GM12878 (cell line): ENCODE measurements around the gene TRERF1. TPM values are rescaled to one million over a fixed set of nuclear protein-coding genes. Genes with fewer than 3 reads are reported as not detected.

Experiments used
- ATAC-seq: fragments of 200-7000 bp; cut with Tn5 transposase; 3 replicates; pipeline ENCODE4 v1.9.1; 2020; ENCODE audit warnings: mild to moderate bottlenecking, moderate library complexity
- BruUV-seq: library from RNA; stranded (reverse); fragments of 400-500 nt; replicated peaks from 2 replicates; lab custom pipeline; 2021; lab: Mats Ljungman, UMichigan
- CTCF ChIA-PET: fragments of 300-600 bp; sonication (Branson Sonifier 250); formaldehyde crosslinking; extraction: SDS; loops from one replicate; lab custom pipeline; 2021; ENCODE audit warnings: inconsistent platforms; lab: Yijun Ruan, JAX
- POLR2A ChIA-PET: fragments of 350-600 bp; formaldehyde crosslinking; extraction: SDS; loops from one replicate; lab custom pipeline; 2021; ENCODE audit warnings: inconsistent platforms; lab: Charles Lee
- RAD21 ChIA-PET: fragments of 300-600 bp; sonication (Branson Sonifier 250); formaldehyde crosslinking; loops from one replicate; lab custom pipeline; 2023; ENCODE audit warnings: antibody characterized with exemption; ENCODE audit not compliant: unreplicated experiment; lab: Charles Lee
- SMC1A ChIA-PET: fragments of 300-600 bp; sonication (Branson Sonifier 250); formaldehyde crosslinking; loops from one replicate; lab custom pipeline; 2023; ENCODE audit not compliant: unreplicated experiment, uncharacterized antibody; lab: Charles Lee
- DNase-seq: peaks from one replicate; pipeline ENCODE4 v3.0.0-alpha.2; 2011; ENCODE audit warnings: low read depth, low spot score
- FAIRE-seq: peaks from 3 replicates; lab custom pipeline; 2011; peaks lifted over from hg19 to GRCh38; lab: Jason Lieb, UNC
- H2AFZ ChIP-seq: 2 replicates; pipeline ENCODE4 v1.6.0; 2011; ENCODE audit warnings: low read depth, low read length, control low read depth; ENCODE audit not compliant: control insufficient read depth
- H3K27ac ChIP-seq: 2 replicates; pipeline ENCODE4 v1.5.1; 2011; ENCODE audit warnings: control low read depth; ENCODE audit not compliant: control insufficient read depth, insufficient read depth
- H3K27me3 ChIP-seq, 2 experiments: replicated peaks in 1 of 2; 2 replicates each; pipeline versions ENCODE4 v1.6.0 to v1.6.1; 2011; ENCODE audit warnings: low read length in 1 of 2; ENCODE audit not compliant: control insufficient read depth in 2 of 2, insufficient read depth in 2 of 2
- H3K36me3 ChIP-seq, 2 experiments: 2 replicates each; pipeline ENCODE4 v1.5.1; 2011; ENCODE audit warnings: low read length in 1 of 2; ENCODE audit not compliant: control insufficient read depth in 2 of 2, insufficient read depth in 2 of 2
- H3K4me1 ChIP-seq: 2 replicates; pipeline ENCODE4 v1.6.1; 2011; ENCODE audit warnings: mild to moderate bottlenecking, low read length, moderate library complexity, mixed read lengths; ENCODE audit not compliant: control insufficient read depth, insufficient read depth
- H3K4me2 ChIP-seq: 2 replicates; pipeline ENCODE4 v1.6.0; 2011; ENCODE audit warnings: control low read depth; ENCODE audit not compliant: control insufficient read depth, insufficient read depth
- H3K4me3 ChIP-seq: fragments of 200-600 bp; sonication (generic); 2 replicates; pipeline ENCODE4 v1.5.1; 2016
- H3K79me2 ChIP-seq: 2 replicates; pipeline ENCODE4 v1.6.0; 2011; ENCODE audit warnings: low read length; ENCODE audit not compliant: control insufficient read depth, insufficient read depth
- H3K9ac ChIP-seq: 2 replicates; pipeline ENCODE4 v1.8.0; 2011; ENCODE audit warnings: low read length, control low read depth, mixed read lengths; ENCODE audit not compliant: control insufficient read depth, insufficient read depth
- H3K9me3 ChIP-seq: replicated peaks from 3 replicates; pipeline ENCODE4 v1.5.1; 2011; ENCODE audit warnings: mild to moderate bottlenecking, low read length; ENCODE audit not compliant: control insufficient read depth, insufficient read depth
- H4K20me1 ChIP-seq: 2 replicates; pipeline ENCODE4 v1.6.0; 2011; ENCODE audit not compliant: control insufficient read depth, insufficient read depth
- FOXK2 ChIP-seq: fragments of 450-650 bp; IDR thresholded peaks from 2 replicates; pipeline ENCODE4 v1.6.1; 2017; ENCODE audit warnings: mild to moderate bottlenecking, moderate library complexity
- HDAC6 ChIP-seq: fragments of 200-600 bp; sonication (generic); IDR thresholded peaks from one replicate; pipeline ENCODE4 v1.8.0; 2017; ENCODE audit warnings: antibody characterized with exemption; ENCODE audit not compliant: unreplicated experiment
- IKZF2 ChIP-seq, 2 experiments: fragments of 450-650 bp; IDR thresholded peaks; 2 replicates each; pipeline ENCODE4 v1.6.1; 2017; ENCODE audit warnings: mild to moderate bottlenecking in 2 of 2, moderate library complexity in 2 of 2
- MYC ChIP-seq: IDR thresholded peaks from 2 replicates; pipeline ENCODE4 v1.6.1; 2011; ENCODE audit warnings: mild to moderate bottlenecking, low read length, moderate library complexity, inconsistent platforms; ENCODE audit not compliant: insufficient read depth, insufficient replicate concordance, insufficient read length, severe bottlenecking
- RAD51 ChIP-seq: fragments of 450-650 bp; IDR thresholded peaks from 2 replicates; pipeline ENCODE4 v1.6.1; 2016; ENCODE audit warnings: moderate library complexity, mild to moderate bottlenecking, inconsistent platforms
- SRF ChIP-seq, 2 experiments: IDR thresholded peaks; 2 replicates each; pipeline ENCODE4 v1.6.1; 2011; ENCODE audit warnings: low read depth in 2 of 2, low read length in 2 of 2, mild to moderate bottlenecking in 1 of 2, moderate library complexity in 1 of 2
- ZNF24 ChIP-seq: fragments of 450-650 bp; IDR thresholded peaks from 2 replicates; pipeline ENCODE4 v1.6.1; 2017; ENCODE audit warnings: antibody characterized with exemption, mild to moderate bottlenecking
- WGBS: methylation state at CpG from one replicate; pipeline ENCODE4 v1.1.6; 2016; ENCODE audit warnings: low lambda C conversion rate; ENCODE audit not compliant: insufficient replicate concordance, insufficient coverage; ENCODE audit errors: missing lambda C conversion rate; 5-methylcytosine and 5-hydroxymethylcytosine counted together
- in situ Hi-C: fragments of 300-500 bp; cut with MboI; formaldehyde crosslinking; loops from 9 replicates; pipeline ENCODE4 v1.14.3; 2018; ENCODE audit warnings: mixed read lengths
- intact Hi-C: fragments of 100-400 bp; cut with micrococcal nuclease; formaldehyde crosslinking; loops from one replicate; pipeline ENCODE4 v1.14.2; 2022; ENCODE audit not compliant: unreplicated experiment
- polyA plus RNA-seq, 11 experiments: library from polyadenylated mRNA; depleted of rRNA in 4 of 11; unstranded in 6 of 11; stranded (reverse) in 5 of 11; fragments of >200 nt; fragmentation: Nextera tagmentation in 4 of 11; fragmentation: Illumina TruSeq in 1 of 11; extraction: Ambion mirVana in 4 of 11; extraction: Trizol in 1 of 11; gene quantifications; 1 replicate in 1 of 11; 2 replicates in 10 of 11; pipeline versions ENCODE4 v1.2.1 to v1.2.3, GENCODE V29; 2011 to 2016; ENCODE audit warnings: inconsistent platforms in 2 of 11, missing spikeins in 2 of 11, low read depth in 1 of 11
- total RNA-seq, 4 experiments: library from RNA; depleted of rRNA in 3 of 4; stranded (reverse); fragments of >200 nt in 3 of 4; fragmentation: Illumina TruSeq in 1 of 4; extraction: Trizol in 1 of 4; gene quantifications; 2 replicates each; pipeline versions ENCODE4 v1.2.1 to v1.2.3, GENCODE V29; 2013 to 2021
- TF ChIP-seq, protein P1 (sequence below): fragments of 450-650 bp; formaldehyde crosslinking; IDR thresholded peaks from 2 replicates; pipeline ENCODE4 v1.4.0; 2022; ENCODE audit warnings: mild to moderate bottlenecking, moderate library complexity
- TF ChIP-seq, protein P2 (sequence below): fragments of 450-650 bp; IDR thresholded peaks from 2 replicates; pipeline ENCODE4 v1.6.1; 2018; ENCODE audit warnings: mild to moderate bottlenecking, low read depth, moderate library complexity; ENCODE audit not compliant: partially characterized antibody
- TF ChIP-seq, protein P3 (sequence below): fragments of 450-650 bp; IDR thresholded peaks from 2 replicates; pipeline ENCODE4 v1.6.1; 2017; ENCODE audit warnings: antibody characterized with exemption, mild to moderate bottlenecking, moderate library complexity
- TF ChIP-seq, protein P4 (sequence below): fragments of 450-650 bp; IDR thresholded peaks from 2 replicates; pipeline ENCODE4 v1.6.1; 2018; ENCODE audit warnings: borderline replicate concordance, mild to moderate bottlenecking; ENCODE audit not compliant: partially characterized antibody

Gene TRERF1
- total and polyA plus RNA-seq, 10 of the 15 experiments (the other 5 are each of a cell fraction or from before 2014, with no cell fraction given) = 2.2 to 19.4 (median 7.2) TPM

DNA sequence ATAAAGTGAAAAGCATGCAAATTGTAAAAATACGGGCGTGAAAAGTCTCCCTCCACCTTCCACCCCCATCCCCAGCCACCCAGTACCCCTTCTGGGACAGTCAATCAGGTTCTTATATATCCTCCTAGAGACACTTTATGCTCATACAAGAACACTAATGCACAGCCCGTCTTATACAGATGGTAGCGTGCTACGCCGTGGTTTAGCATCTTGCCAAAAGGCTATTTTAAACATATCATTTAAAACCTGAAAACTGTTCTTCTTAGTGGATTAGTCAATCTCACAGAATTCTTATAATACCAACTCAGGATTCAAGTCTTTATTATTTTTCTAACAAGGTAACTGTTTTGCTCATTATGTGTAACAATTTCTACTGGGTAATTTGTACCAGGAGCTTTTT, 176.8 kb downstream of the TRERF1 start:
- no peak for TF ChIP-seq RAD51
- TF ChIP-seq IKZF2 (IDR thresholded peaks at IDR 0.05) = no peak
- TF ChIP-seq, protein P1, sequence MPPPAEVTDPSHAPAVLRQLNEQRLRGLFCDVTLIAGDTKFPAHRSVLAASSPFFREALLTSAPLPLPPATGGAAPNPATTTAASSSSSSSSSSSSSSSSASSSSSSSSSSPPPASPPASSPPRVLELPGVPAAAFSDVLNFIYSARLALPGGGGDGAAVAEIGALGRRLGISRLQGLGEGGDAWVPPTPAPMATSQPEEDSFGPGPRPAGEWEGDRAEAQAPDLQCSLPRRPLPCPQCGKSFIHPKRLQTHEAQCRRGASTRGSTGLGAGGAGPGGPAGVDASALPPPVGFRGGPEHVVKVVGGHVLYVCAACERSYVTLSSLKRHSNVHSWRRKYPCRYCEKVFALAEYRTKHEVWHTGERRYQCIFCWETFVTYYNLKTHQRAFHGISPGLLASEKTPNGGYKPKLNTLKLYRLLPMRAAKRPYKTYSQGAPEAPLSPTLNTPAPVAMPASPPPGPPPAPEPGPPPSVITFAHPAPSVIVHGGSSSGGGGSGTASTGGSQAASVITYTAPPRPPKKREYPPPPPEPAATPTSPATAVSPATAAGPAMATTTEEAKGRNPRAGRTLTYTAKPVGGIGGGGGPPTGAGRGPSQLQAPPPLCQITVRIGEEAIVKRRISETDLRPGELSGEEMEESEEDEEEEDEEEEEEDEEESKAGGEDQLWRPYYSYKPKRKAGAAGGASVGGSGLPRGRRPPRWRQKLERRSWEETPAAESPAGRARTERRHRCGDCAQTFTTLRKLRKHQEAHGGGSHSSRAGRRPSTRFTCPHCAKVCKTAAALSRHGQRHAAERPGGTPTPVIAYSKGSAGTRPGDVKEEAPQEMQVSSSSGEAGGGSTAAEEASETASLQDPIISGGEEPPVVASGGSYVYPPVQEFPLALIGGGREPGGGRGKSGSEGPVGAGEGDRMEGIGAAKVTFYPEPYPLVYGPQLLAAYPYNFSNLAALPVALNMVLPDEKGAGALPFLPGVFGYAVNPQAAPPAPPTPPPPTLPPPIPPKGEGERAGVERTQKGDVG = no peak
- no peak for TF ChIP-seq SRF (IDR thresholded peaks at IDR 0.05; ENCODE audit: low read depth in 2 of 2, low read length in 2 of 2)
- no peak for TF ChIP-seq MYC
- no peak for TF ChIP-seq ZNF24
- TF ChIP-seq, protein P2, sequence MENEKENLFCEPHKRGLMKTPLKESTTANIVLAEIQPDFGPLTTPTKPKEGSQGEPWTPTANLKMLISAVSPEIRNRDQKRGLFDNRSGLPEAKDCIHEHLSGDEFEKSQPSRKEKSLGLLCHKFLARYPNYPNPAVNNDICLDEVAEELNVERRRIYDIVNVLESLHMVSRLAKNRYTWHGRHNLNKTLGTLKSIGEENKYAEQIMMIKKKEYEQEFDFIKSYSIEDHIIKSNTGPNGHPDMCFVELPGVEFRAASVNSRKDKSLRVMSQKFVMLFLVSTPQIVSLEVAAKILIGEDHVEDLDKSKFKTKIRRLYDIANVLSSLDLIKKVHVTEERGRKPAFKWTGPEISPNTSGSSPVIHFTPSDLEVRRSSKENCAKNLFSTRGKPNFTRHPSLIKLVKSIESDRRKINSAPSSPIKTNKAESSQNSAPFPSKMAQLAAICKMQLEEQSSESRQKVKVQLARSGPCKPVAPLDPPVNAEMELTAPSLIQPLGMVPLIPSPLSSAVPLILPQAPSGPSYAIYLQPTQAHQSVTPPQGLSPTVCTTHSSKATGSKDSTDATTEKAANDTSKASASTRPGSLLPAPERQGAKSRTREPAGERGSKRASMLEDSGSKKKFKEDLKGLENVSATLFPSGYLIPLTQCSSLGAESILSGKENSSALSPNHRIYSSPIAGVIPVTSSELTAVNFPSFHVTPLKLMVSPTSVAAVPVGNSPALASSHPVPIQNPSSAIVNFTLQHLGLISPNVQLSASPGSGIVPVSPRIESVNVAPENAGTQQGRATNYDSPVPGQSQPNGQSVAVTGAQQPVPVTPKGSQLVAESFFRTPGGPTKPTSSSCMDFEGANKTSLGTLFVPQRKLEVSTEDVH = no peak
- TF ChIP-seq, protein P3, sequence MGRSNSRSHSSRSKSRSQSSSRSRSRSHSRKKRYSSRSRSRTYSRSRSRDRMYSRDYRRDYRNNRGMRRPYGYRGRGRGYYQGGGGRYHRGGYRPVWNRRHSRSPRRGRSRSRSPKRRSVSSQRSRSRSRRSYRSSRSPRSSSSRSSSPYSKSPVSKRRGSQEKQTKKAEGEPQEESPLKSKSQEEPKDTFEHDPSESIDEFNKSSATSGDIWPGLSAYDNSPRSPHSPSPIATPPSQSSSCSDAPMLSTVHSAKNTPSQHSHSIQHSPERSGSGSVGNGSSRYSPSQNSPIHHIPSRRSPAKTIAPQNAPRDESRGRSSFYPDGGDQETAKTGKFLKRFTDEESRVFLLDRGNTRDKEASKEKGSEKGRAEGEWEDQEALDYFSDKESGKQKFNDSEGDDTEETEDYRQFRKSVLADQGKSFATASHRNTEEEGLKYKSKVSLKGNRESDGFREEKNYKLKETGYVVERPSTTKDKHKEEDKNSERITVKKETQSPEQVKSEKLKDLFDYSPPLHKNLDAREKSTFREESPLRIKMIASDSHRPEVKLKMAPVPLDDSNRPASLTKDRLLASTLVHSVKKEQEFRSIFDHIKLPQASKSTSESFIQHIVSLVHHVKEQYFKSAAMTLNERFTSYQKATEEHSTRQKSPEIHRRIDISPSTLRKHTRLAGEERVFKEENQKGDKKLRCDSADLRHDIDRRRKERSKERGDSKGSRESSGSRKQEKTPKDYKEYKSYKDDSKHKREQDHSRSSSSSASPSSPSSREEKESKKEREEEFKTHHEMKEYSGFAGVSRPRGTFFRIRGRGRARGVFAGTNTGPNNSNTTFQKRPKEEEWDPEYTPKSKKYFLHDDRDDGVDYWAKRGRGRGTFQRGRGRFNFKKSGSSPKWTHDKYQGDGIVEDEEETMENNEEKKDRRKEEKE = no peak
- TF ChIP-seq FOXK2 = no peak
- TF ChIP-seq HDAC6 = no peak
- TF ChIP-seq, protein P4, sequence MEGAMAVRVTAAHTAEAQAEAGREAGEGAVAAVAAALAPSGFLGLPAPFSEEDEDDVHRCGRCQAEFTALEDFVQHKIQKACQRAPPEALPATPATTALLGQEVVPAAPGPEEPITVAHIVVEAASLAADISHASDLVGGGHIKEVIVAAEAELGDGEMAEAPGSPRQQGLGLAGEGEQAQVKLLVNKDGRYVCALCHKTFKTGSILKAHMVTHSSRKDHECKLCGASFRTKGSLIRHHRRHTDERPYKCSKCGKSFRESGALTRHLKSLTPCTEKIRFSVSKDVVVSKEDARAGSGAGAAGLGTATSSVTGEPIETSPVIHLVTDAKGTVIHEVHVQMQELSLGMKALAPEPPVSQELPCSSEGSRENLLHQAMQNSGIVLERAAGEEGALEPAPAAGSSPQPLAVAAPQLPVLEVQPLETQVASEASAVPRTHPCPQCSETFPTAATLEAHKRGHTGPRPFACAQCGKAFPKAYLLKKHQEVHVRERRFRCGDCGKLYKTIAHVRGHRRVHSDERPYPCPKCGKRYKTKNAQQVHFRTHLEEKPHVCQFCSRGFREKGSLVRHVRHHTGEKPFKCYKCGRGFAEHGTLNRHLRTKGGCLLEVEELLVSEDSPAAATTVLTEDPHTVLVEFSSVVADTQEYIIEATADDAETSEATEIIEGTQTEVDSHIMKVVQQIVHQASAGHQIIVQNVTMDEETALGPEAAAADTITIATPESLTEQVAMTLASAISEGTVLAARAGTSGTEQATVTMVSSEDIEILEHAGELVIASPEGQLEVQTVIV = no peak
- TF ChIP-seq, all 136 proteins: peak for 0
- no peak overlapping the region for H2AFZ ChIP-seq
- H3K9me3 ChIP-seq = no peaks in the 10 kb centered on the region
- no peaks in the 10 kb centered on the region for H3K27me3 ChIP-seq
- H3K36me3 ChIP-seq = no peaks in the 10 kb centered on the region; a peak in 1 of 4 replicates
- DNase-seq (no peak), FAIRE-seq (no peak), ATAC-seq (no peak)
- ChIA-PET POLR2A (no interaction called here), SMC1A (no interaction called here), RAD21 (no interaction called here), CTCF (interaction anchor here (0.7 kb wide), 1 partner anchor 45 kb away, joined by 3 read pairs; no protein-coding TSS in a partner anchor)
- no peak overlapping the region for H3K27ac ChIP-seq
- no peak overlapping the region for H3K4me3 ChIP-seq
- H4K20me1 ChIP-seq = no peaks in the 10 kb centered on the region
- H3K79me2 ChIP-seq = no peaks in the 10 kb centered on the region
- no peak overlapping the region for H3K4me2 ChIP-seq
- no TSS peak for BruUV-seq
- intact Hi-C loops = no loop called here
- H3K9ac ChIP-seq = no peak overlapping the region
- in situ Hi-C loops = no loop called here
- 93% methylated on average over 6 of the region's 6 CpGs for WGBS
- peaks cover 13% of the 10 kb centered on the region for H3K4me1 ChIP-seq
